Measurements from ENCODE around the gene CCDC24. TPM values are rescaled to one million over a fixed set of nuclear protein-coding genes. Genes with fewer than 3 reads are reported as not detected.
A peak's percentile ranks its signal among the peaks of the same experiment; 100 is the strongest.

Gene CCDC24
- total RNA-seq, 1 donor from 2014 or later, result 4.7 TPM

GRCh38 chr1:43962324-43962723, 29.1 kb upstream of the CCDC24 start:
- DNase-seq (ENCODE audit: low spot score) (no peak), ATAC-seq (no peak)

- ATAC-seq (no peak), DNase-seq (ENCODE audit: low spot score) (no peak)
Observed at GRCh38 chr1:43963006-43963405, 28.4 kb upstream of the CCDC24 start.

GRCh38 chr1:43963890-43964289, 27.5 kb upstream of the CCDC24 start:
- ATAC-seq (no peak), DNase-seq (ENCODE audit: low spot score) (no peak)

GRCh38 chr1:43965316-43965715, 26.1 kb upstream of the CCDC24 start:
- DNase-seq (ENCODE audit: low spot score), result no peak
- ATAC-seq, result no peak

- ATAC-seq (peak; percentile 11), DNase-seq (ENCODE audit: low spot score) (no peak)
Observed at GRCh38 chr1:43968348-43968948, 23.0 kb upstream of the CCDC24 start.

- no peak for ATAC-seq
- no peak for DNase-seq (ENCODE audit: low spot score)
Observed at GRCh38 chr1:43969416-43969745, 22.0 kb upstream of the CCDC24 start.

GRCh38 chr1:43969746-43970466, 21.5 kb upstream of the CCDC24 start, which contains the start of gene DPH2:
Gene DPH2, plus strand, starts transcription at chr1:43970010. Its CDS starts 166 bp downstream, at chr1:43970176.
- ATAC-seq (peak; percentile 87), DNase-seq (ENCODE audit: low spot score) (peak; percentile 96)

GRCh38 chr1:43970502-43970901, 20.9 kb upstream of the CCDC24 start:
- ATAC-seq, result no peak
- DNase-seq (ENCODE audit: low spot score), result no peak

GRCh38 chr1:43970911-43971310, 20.5 kb upstream of the CCDC24 start:
- ATAC-seq, result no peak
- DNase-seq (ENCODE audit: low spot score), result no peak

GRCh38 chr1:43971336-43971980, 19.9 kb upstream of the CCDC24 start:
- no peak for ATAC-seq
- DNase-seq (ENCODE audit: low spot score), result no peak

- DNase-seq (ENCODE audit: low spot score) (no peak), ATAC-seq (no peak)
Observed at GRCh38 chr1:43973981-43974442, 17.4 kb upstream of the CCDC24 start.

- DNase-seq (ENCODE audit: low spot score), result peak; percentile 97
- ATAC-seq, result peak; percentile 74
Observed at GRCh38 chr1:43974443-43975248, 16.8 kb upstream of the CCDC24 start, which contains the start of gene ATP6V0B. Gene ATP6V0B, plus strand, starts transcription at chr1:43974960. Its CDS starts 81 bp downstream, at chr1:43975041.

GRCh38 chr1:43975249-43975961, 16.0 kb upstream of the CCDC24 start:
- ATAC-seq, result peak; percentile 44
- DNase-seq (ENCODE audit: low spot score), result peak; percentile 72

GRCh38 chr1:43976045-43976444, 15.4 kb upstream of the CCDC24 start:
- ATAC-seq (no peak), DNase-seq (ENCODE audit: low spot score) (no peak)

GRCh38 chr1:43976890-43977289, 14.5 kb upstream of the CCDC24 start:
- ATAC-seq (no peak), DNase-seq (ENCODE audit: low spot score) (no peak)

GRCh38 chr1:43977376-43978263, 13.8 kb upstream of the CCDC24 start:
- DNase-seq (ENCODE audit: low spot score) (no peak), ATAC-seq (no peak)

- ATAC-seq (peak; percentile 49), DNase-seq (ENCODE audit: low spot score) (peak; percentile 73)
Observed at GRCh38 chr1:43978264-43978550, 13.2 kb upstream of the CCDC24 start.

GRCh38 chr1:43978551-43979260, 12.7 kb upstream of the CCDC24 start, which contains the start of gene B4GALT2:
Gene B4GALT2, plus strand, starts transcription at chr1:43979210. Its CDS starts 1,951 bp downstream, at chr1:43981161.
- DNase-seq (ENCODE audit: low spot score) (peak; percentile 63), ATAC-seq (peak; percentile 42)

- no peak for DNase-seq (ENCODE audit: low spot score)
- no peak for ATAC-seq
Observed at GRCh38 chr1:43979261-43979527, 12.2 kb upstream of the CCDC24 start.
